BJ (cell line): ENCODE results near the gene SNX9. TPM values are rescaled to one million over a fixed set of nuclear protein-coding genes. Genes with fewer than 3 reads are reported as not detected.

Experiments
- CTCF ChIA-PET: fragments of 350-600 bp; formaldehyde crosslinking; extraction: SDS; loops from one replicate; lab custom pipeline; 2021; ENCODE audit warnings: antibody characterized with exemption, inconsistent platforms; lab: Yijun Ruan, JAX
- POLR2A ChIA-PET: fragments of 300-600 bp; sonication (Branson Sonifier 250); formaldehyde crosslinking; extraction: SDS; loops from one replicate; lab custom pipeline; 2021; ENCODE audit warnings: antibody characterized with exemption; lab: Charles Lee
- DNase-seq: peaks from one replicate; pipeline ENCODE4 v3.0.0-alpha.2; 2011; ENCODE audit warnings: low read depth
- H3K27me3 ChIP-seq: 2 replicates; pipeline ENCODE4 v1.6.0; 2011; ENCODE audit warnings: low read length; ENCODE audit not compliant: control insufficient read depth, insufficient read depth
- H3K36me3 ChIP-seq: 2 replicates; pipeline ENCODE4 v1.5.1; 2011; ENCODE audit warnings: low read length; ENCODE audit not compliant: control insufficient read depth, insufficient read depth
- H3K4me3 ChIP-seq: 2 replicates; pipeline ENCODE4 v1.5.1; 2011; ENCODE audit warnings: low read depth, mild to moderate bottlenecking, control low read depth, low read length
- polyA plus RNA-seq: library from polyadenylated mRNA; depleted of rRNA; stranded (reverse); fragments of >200 nt; gene quantifications from 2 replicates; pipeline ENCODE4 v1.2.3, GENCODE V29; 2011; rRNA removed
- small RNA-seq: library from RNA; depleted of rRNA; stranded (forward); fragments of <200 nt; gene quantifications from one replicate; pipeline ENCODE3, GENCODE V24; 2012; ENCODE audit warnings: low replicate concordance, low read depth; ENCODE audit not compliant: insufficient read length
- TF ChIP-seq, protein P1 (sequence below): IDR thresholded peaks from 2 replicates; pipeline ENCODE4 v1.5.1; 2011; ENCODE audit warnings: low read depth, mild to moderate bottlenecking, control low read depth, inconsistent platforms, low read length, moderate library complexity; ENCODE audit not compliant: insufficient read depth

The SNX9 gene
- polyA plus RNA-seq, 1 experiment = 75.1 TPM

DNA sequence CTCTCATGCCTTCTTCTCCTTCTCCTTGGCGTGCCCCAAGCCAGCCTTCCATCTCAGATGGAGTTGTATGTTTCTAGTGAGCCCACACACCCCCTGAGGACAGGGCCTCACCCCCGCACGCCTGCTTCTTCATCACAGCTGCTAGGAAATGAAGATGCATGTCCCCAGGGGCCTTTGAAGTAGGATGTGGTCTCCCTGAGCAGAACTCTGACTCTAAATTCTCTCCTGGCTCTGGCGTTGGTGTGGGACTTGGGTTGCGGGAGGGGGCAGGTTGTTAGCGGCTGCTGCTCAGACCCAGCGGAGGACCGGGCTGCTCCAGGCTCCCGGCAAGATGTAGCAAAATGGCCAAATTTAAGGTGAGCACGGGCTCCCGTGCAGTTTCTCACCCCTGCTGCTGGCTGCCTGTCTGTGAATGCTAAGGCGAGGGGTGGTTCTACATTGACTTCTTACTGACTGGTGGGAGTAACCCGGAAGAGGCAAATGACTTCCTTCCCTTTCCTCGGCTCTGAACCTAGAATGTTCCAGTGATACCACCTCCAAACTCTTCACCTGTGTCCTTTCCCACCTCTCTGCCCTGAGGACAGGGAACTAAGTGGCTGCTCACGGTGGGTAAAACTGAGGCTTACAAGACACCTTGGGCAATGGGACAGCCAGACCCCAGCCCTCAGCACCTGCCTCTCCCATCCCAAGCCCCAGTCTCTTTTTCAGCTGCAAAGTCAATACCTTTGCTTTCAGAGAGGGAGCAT lies 167.4 kb downstream of the SNX9 start:
- H3K36me3 ChIP-seq = peaks cover 3% of the 10 kb centered on the region; the same call in 1 of the 2 replicates
- CTCF ChIA-PET = interaction anchor here (0.5 to 1.1 kb wide), 4 partner anchors 8 to 96 kb away, joined by 3 to 4 read pairs (median 3); no protein-coding TSS in a partner anchor
- H3K27me3 ChIP-seq = no peaks in the 10 kb centered on the region
- POLR2A ChIA-PET = no interaction called here
- TF ChIP-seq, protein P1, sequence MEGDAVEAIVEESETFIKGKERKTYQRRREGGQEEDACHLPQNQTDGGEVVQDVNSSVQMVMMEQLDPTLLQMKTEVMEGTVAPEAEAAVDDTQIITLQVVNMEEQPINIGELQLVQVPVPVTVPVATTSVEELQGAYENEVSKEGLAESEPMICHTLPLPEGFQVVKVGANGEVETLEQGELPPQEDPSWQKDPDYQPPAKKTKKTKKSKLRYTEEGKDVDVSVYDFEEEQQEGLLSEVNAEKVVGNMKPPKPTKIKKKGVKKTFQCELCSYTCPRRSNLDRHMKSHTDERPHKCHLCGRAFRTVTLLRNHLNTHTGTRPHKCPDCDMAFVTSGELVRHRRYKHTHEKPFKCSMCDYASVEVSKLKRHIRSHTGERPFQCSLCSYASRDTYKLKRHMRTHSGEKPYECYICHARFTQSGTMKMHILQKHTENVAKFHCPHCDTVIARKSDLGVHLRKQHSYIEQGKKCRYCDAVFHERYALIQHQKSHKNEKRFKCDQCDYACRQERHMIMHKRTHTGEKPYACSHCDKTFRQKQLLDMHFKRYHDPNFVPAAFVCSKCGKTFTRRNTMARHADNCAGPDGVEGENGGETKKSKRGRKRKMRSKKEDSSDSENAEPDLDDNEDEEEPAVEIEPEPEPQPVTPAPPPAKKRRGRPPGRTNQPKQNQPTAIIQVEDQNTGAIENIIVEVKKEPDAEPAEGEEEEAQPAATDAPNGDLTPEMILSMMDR = no peak
- H3K4me3 ChIP-seq = no peak overlapping the region
- DNase-seq = no peak

DNA sequence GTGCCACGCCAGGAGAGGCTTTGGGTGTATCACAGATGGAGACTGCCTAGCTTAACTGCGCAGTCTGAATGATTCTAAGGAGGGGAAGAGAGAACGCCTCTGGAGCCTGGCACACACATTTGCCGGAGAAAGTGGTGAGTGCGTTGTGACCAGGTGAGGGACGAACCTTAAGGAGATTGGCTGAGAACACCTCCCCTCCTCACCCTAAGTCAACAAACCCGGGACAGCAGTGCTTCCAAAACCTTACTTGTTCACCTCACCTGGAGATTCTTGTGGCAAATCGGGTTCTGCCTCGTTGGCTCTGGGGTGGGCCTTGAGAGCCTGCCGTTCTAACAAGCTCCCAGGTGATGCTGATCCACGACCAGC lies 168.0 kb downstream of the SNX9 start:
- Histone ChIP-seq H3K27me3 (no peaks in the 10 kb centered on the region), H3K4me3 (no peak overlapping the region), H3K36me3 (peaks cover 3% of the 10 kb centered on the region; the same call in 1 of the 2 replicates)
- POLR2A ChIA-PET = no interaction called here
- CTCF ChIA-PET = interaction anchor here (0.8 to 0.9 kb wide), 2 partner anchors 8 to 81 kb away, joined by 3 read pairs; no protein-coding TSS in a partner anchor
- DNase-seq = no peak
- TF ChIP-seq, protein P1 = no peak

DNA sequence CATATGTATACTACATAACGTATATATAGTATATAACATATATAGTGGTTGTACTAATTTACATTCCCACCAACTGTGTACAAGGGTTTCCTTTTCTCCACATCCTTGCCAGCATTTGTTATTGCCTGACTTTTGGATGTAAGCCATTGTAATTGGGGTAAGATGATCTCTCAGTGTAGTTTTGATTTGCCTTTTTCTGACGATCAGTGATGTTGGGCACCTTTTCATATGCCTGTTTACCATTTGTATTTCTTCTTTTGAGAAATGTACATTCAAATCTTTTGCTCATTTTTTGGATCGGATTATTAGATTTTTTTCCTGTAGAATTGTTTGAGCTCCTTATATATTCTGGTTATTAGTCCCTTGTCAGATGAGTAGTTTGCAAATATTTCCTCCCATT lies 170.0 kb downstream of the SNX9 start:
- POLR2A ChIA-PET = interaction anchor here (0.6 to 0.8 kb wide), 2 partner anchors 10 to 232 kb away, joined by 4 to 11 read pairs; no protein-coding TSS in a partner anchor
- TF ChIP-seq, protein P1 = no peak
- Histone ChIP-seq H3K27me3 (no peaks in the 10 kb centered on the region), H3K36me3 (peaks cover 2% of the 10 kb centered on the region; the same call in 1 of the 2 replicates), H3K4me3 (no peak overlapping the region)
- DNase-seq = no peak
- CTCF ChIA-PET = interaction anchor here (1.2 kb wide), 1 partner anchor 79 kb away, joined by 3 read pairs; no protein-coding TSS in a partner anchor

DNA sequence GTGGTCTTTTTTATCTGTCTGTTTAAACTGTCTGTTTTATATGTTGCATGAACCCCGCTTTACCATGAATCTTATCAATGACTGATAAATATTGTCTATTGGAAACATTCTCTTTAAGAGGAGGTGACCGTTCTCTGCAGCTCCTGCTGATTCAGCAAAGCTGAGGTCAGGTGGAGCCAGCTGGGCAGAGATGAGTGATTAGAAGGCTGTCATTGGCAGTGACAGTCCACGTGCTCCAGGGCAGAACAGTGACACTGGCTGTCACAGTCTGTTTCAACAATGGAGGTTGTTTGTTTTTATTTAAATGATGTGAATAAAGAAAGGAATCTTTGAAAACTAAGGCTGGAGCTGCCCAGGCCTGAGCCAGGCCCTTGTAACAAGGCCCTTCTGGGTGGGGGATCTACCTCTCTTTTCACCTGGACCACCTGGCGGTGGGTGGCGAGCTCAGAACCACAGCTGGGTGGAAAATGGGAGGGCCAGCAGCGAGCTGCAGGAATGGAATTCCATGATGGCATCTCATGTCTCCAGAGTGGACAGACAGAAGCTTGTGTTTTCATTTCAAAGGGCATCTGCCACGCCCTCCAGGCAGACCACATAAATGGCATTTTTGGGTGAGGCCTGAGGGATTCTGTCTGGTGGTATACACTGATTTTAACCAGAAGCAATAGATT lies 171.2 kb downstream of the SNX9 start:
- POLR2A ChIA-PET = interaction anchor here (1.1 kb wide), 1 partner anchor 12 kb away, joined by 5 read pairs; the partner anchor contains the start of gene SYNJ2
- TF ChIP-seq, protein P1 = no peak
- no peak for DNase-seq
- CTCF ChIA-PET = interaction anchor here (1.1 to 1.9 kb wide), 4 partner anchors 9 to 78 kb away, joined by 4 to 9 read pairs (median 4); no protein-coding TSS in a partner anchor
- H3K27me3 ChIP-seq = no peaks in the 10 kb centered on the region
- H3K4me3 ChIP-seq = no peak overlapping the region
- peaks cover 2% of the 10 kb centered on the region; the same call in 1 of the 2 replicates for H3K36me3 ChIP-seq

Small RNA genes lying within 50 kb of the gene (small RNA-seq; reads per million reads assigned to genes)
- not detected for gene HSPE1P26
- not detected for gene RNU6-786P

Other genes with a start within 250 kb of the SNX9 start
- 24.3 and 29.9 TPM in 2 replicates for gene SYNJ2, start 158.6 kb downstream of the SNX9 start, polyA plus RNA-seq